Ascending aorta (tissue), 2 donors: ENCODE results near the gene HIPK2. TPM values are rescaled to one million over a fixed set of nuclear protein-coding genes. Genes with fewer than 3 reads are reported as not detected.

Experiments used
- DNase-seq, 2 donors: peaks; one replicate each; pipeline ENCODE4 v3.0.0-alpha.2; 2019; ENCODE audit warnings: low spot score in 2 of 2
- H3K27ac ChIP-seq, 2 donors: fragments of 200-600 bp; sonication (generic); one replicate each; pipeline ENCODE4 v1.5.1; 2016 to 2017; ENCODE audit warnings: mild to moderate bottlenecking in 1 of 2
- H3K27me3 ChIP-seq: fragments of 200-600 bp; sonication (generic); one replicate; pipeline ENCODE4 v1.5.1; 2017
- H3K36me3 ChIP-seq, 2 donors: fragments of 200-600 bp; sonication (generic); one replicate each; pipeline ENCODE4 v1.5.1; 2016
- H3K4me1 ChIP-seq, 2 donors: fragments of 200-600 bp; sonication (generic); one replicate each; pipeline ENCODE4 v1.5.1; 2016 to 2017; ENCODE audit warnings: mild to moderate bottlenecking in 1 of 2
- H3K4me3 ChIP-seq, 2 donors: fragments of 200-600 bp; sonication (generic); one replicate each; pipeline ENCODE4 v1.5.1; 2016 to 2017; ENCODE audit warnings: mild to moderate bottlenecking in 1 of 2
- H3K9me3 ChIP-seq, 2 donors: fragments of 200-600 bp; sonication (generic); one replicate each; pipeline ENCODE4 v1.5.1; 2016
- CTCF ChIP-seq, 3 experiments: fragments of 200-600 bp in 2 of 3; fragments of 450-650 bp in 1 of 3; sonication (generic) in 2 of 3; IDR thresholded peaks; one replicate each; pipeline ENCODE4 v1.5.1; 2016 to 2019; ENCODE audit warnings: antibody characterized with exemption in 3 of 3, mild to moderate bottlenecking in 1 of 3, moderate library complexity in 1 of 3
- intact Hi-C: fragments of 100-400 bp; cut with DNase I; formaldehyde crosslinking; loops from one replicate; pipeline ENCODE4 v1.15.1; 2023
- total RNA-seq: library from RNA; depleted of rRNA; stranded (reverse); fragments of >200 nt; gene quantifications from one replicate; pipeline ENCODE4 v1.1.0, GENCODE V29; 2016

HIPK2 gene
- total RNA-seq, 1 donor from 2014 or later = 53.9 TPM

GRCh38 chr7:139721821-139722220 is 56.0 kb downstream of the HIPK2 start:
- peaks cover 0 to 2% of the 10 kb centered on the region in 2 donors for H3K36me3 ChIP-seq
- peaks cover under 1 to 19% of the 10 kb centered on the region in 2 donors for H3K4me1 ChIP-seq
- H3K4me3 ChIP-seq = no peak overlapping the region
- H3K9me3 ChIP-seq = no peaks in the 10 kb centered on the region
- intact Hi-C loops = no loop called here
- H3K27ac ChIP-seq = no peak overlapping the region
- TF ChIP-seq CTCF (IDR thresholded peaks at IDR 0.05) = no peak
- DNase-seq = no peak
- H3K27me3 ChIP-seq = no peaks in the 10 kb centered on the region

GRCh38 chr7:139721417-139721816 is 56.4 kb downstream of the HIPK2 start:
- no peaks in the 10 kb centered on the region for H3K27me3 ChIP-seq
- peaks cover 4 to 6% of the 10 kb centered on the region in 2 donors for H3K36me3 ChIP-seq
- peaks cover 0 to 19% of the 10 kb centered on the region in 2 donors for H3K4me1 ChIP-seq
- H3K9me3 ChIP-seq = no peaks in the 10 kb centered on the region
- H3K27ac ChIP-seq = peak overlapping the region; percentile 21 to 48
- H3K4me3 ChIP-seq = no peak overlapping the region
- intact Hi-C loops = no loop called here
- DNase-seq = peak in 1 of 2 donors; percentile 22
- TF ChIP-seq CTCF (IDR thresholded peaks at IDR 0.05) = no peak

- Histone ChIP-seq H3K27ac (peak overlapping the region; percentile 21 to 48), H3K4me3 (no peak overlapping the region), H3K9me3 (no peaks in the 10 kb centered on the region), H3K4me1 (peaks cover 0 to 19% of the 10 kb centered on the region in 2 donors), H3K36me3 (peaks cover 10 to 13% of the 10 kb centered on the region in 2 donors), H3K27me3 (no peaks in the 10 kb centered on the region)
- TF ChIP-seq CTCF (IDR thresholded peaks at IDR 0.05) = no peak
- DNase-seq = peak in 1 of 2 donors; percentile 70
- intact Hi-C loops = no loop called here
These were observed 57.0 kb downstream of the HIPK2 start for GRCh38 chr7:139720705-139721231.

GRCh38 chr7:139720186-139720585 is 57.6 kb downstream of the HIPK2 start:
- peaks cover 16 to 19% of the 10 kb centered on the region in 2 donors for H3K36me3 ChIP-seq
- DNase-seq = peak in 1 of 2 donors; percentile 56
- no peak for TF ChIP-seq CTCF (IDR thresholded peaks at IDR 0.05)
- H3K27me3 ChIP-seq = no peaks in the 10 kb centered on the region
- no peak overlapping the region for H3K27ac ChIP-seq
- intact Hi-C loops = no loop called here
- H3K4me1 ChIP-seq = peaks cover 0 to 14% of the 10 kb centered on the region in 2 donors
- H3K9me3 ChIP-seq = no peaks in the 10 kb centered on the region
- no peak overlapping the region for H3K4me3 ChIP-seq

- DNase-seq = no peak
- Histone ChIP-seq H3K36me3 (peaks cover 30 to 32% of the 10 kb centered on the region in 2 donors), H3K9me3 (no peaks in the 10 kb centered on the region), H3K27ac (no peak overlapping the region), H3K27me3 (no peaks in the 10 kb centered on the region), H3K4me3 (no peak overlapping the region), H3K4me1 (peaks cover 0 to 13% of the 10 kb centered on the region in 2 donors)
- intact Hi-C loops = no loop called here
- TF ChIP-seq CTCF (IDR thresholded peaks at IDR 0.05) = no peak
These were observed 58.9 kb downstream of the HIPK2 start for GRCh38 chr7:139718859-139719258.
